ENCODE data around the gene ZNF681.
"Not testable (repeated sequence)": the region's sequence is repeated elsewhere in the genome, so short reads cannot be mapped to it uniquely, and the experiment has no call there.

The ZNF681 gene

GRCh38 chr19:23769691-23770468, 11.2 kb upstream of the ZNF681 start:
- no peak overlapping the region for H3K4me3 ChIP-seq (ENCODE audit: low read length)
- TF ChIP-seq CTCF (conservative IDR thresholded peaks at IDR 0.05; ENCODE audit: low read length), result no peak
- no peak for DNase-seq (ENCODE audit: low read depth)

GRCh38 chr19:23766951-23767350, 8.3 kb upstream of the ZNF681 start:
- no peak overlapping the region for H3K4me3 ChIP-seq (ENCODE audit: low read length)
- DNase-seq (ENCODE audit: low read depth), result no peak
- no peak for TF ChIP-seq CTCF (conservative IDR thresholded peaks at IDR 0.05; ENCODE audit: low read length)

GRCh38 chr19:23764781-23765180, 6.1 kb upstream of the ZNF681 start:
- no peak for DNase-seq (ENCODE audit: low read depth)
- H3K4me3 ChIP-seq (ENCODE audit: low read length), result no peak overlapping the region
- no peak for TF ChIP-seq CTCF (conservative IDR thresholded peaks at IDR 0.05; ENCODE audit: low read length)

- peak; percentile 23 for DNase-seq (ENCODE audit: low read depth)
- TF ChIP-seq CTCF (conservative IDR thresholded peaks at IDR 0.05; ENCODE audit: low read length), result no peak
- peak overlapping the region; percentile 68 for H3K4me3 ChIP-seq (ENCODE audit: low read length)
Measured at GRCh38 chr19:23762884-23763711, 4.4 kb upstream of the ZNF681 start.

- TF ChIP-seq CTCF (conservative IDR thresholded peaks at IDR 0.05; ENCODE audit: low read length), result no peak
- H3K4me3 ChIP-seq (ENCODE audit: low read length), result peak overlapping the region; percentile 68
- DNase-seq (ENCODE audit: low read depth), result no peak
Measured at GRCh38 chr19:23762548-23762883, 3.8 kb upstream of the ZNF681 start.

GRCh38 chr19:23760326-23760725, 1.6 kb upstream of the ZNF681 start:
- H3K4me3 ChIP-seq (ENCODE audit: low read length); DNase-seq (ENCODE audit: low read depth): not testable (repeated sequence)

- H3K4me3 ChIP-seq (ENCODE audit: low read length); DNase-seq (ENCODE audit: low read depth): not testable (repeated sequence)
Measured at GRCh38 chr19:23743633-23744232, 15.0 kb downstream of the ZNF681 start.

GRCh38 chr19:23730729-23731465, 27.8 kb downstream of the ZNF681 start:
- H3K4me3 ChIP-seq (ENCODE audit: low read length); DNase-seq (ENCODE audit: low read depth): not testable (repeated sequence)

- not testable (repeated sequence) for H3K4me3 ChIP-seq (ENCODE audit: low read length); DNase-seq (ENCODE audit: low read depth)
Measured at GRCh38 chr19:23724161-23724560, 34.5 kb downstream of the ZNF681 start.

Measured in AG10803 (cell line).